Heart right ventricle (tissue), 16 donors: Measurements from ENCODE around the gene TUBA1A. TPM values are rescaled to one million over a fixed set of nuclear protein-coding genes. Genes with fewer than 3 reads are reported as not detected.
"Not testable (repeated sequence)": the region's sequence is repeated elsewhere in the genome, so short reads cannot be mapped to it uniquely, and the experiment has no call there.

Experiments
- ATAC-seq, 8 donors: fragments of 200-7000 bp; cut with Tn5 transposase; one replicate each; pipeline ENCODE4 v1.9.1; 2020; ENCODE audit warnings: mild to moderate bottlenecking in 8 of 8, moderate library complexity in 8 of 8, moderate number of reproducible peaks in 1 of 8
- DNase-seq, 2 donors: peaks; one replicate each; pipeline ENCODE4 v3.0.0-alpha.2; 2020
- H3K27ac ChIP-seq, 10 donors: fragments of 200-600 bp; sonication (generic) in 2 of 10; one replicate each; pipeline versions ENCODE4 v1.5.0 to v1.8.0; 2020 to 2022; ENCODE audit warnings: mild to moderate bottlenecking in 3 of 10
- H3K27me3 ChIP-seq, 7 donors: fragments of 200-600 bp; one replicate each; pipeline ENCODE4 v1.8.0; 2021 to 2022; ENCODE audit warnings: mild to moderate bottlenecking in 2 of 7
- H3K36me3 ChIP-seq, 9 donors: fragments of 200-600 bp; sonication (generic) in 1 of 9; one replicate each; pipeline versions ENCODE4 v1.5.0 to v1.8.0; 2020 to 2022; ENCODE audit warnings: mild to moderate bottlenecking in 2 of 9
- H3K4me1 ChIP-seq, 9 donors: fragments of 200-600 bp; sonication (generic) in 1 of 9; one replicate each; pipeline versions ENCODE4 v1.5.0 to v1.8.0; 2020 to 2022; ENCODE audit warnings: mild to moderate bottlenecking in 4 of 9
- H3K4me3 ChIP-seq, 10 donors: fragments of 200-600 bp; sonication (generic) in 2 of 10; one replicate each; pipeline versions ENCODE4 v1.5.0 to v1.8.0; 2020 to 2022; ENCODE audit warnings: mild to moderate bottlenecking in 7 of 10, moderate library complexity in 2 of 10
- H3K9me3 ChIP-seq, 11 donors: fragments of 200-600 bp in 10 of 11; sonication (generic) in 2 of 11; one replicate each; pipeline versions ENCODE4 v1.5.0 to v1.8.0; 2013 to 2022; ENCODE audit warnings: mild to moderate bottlenecking in 2 of 11, control low read depth in 1 of 11, moderate library complexity in 1 of 11
- CTCF ChIP-seq, 9 donors: fragments of 200-600 bp; sonication (generic) in 2 of 9; IDR thresholded peaks; one replicate each; pipeline versions ENCODE4 v1.5.0 to v1.8.0; 2021 to 2022; ENCODE audit warnings: antibody characterized with exemption in 9 of 9, mild to moderate bottlenecking in 5 of 9, moderate library complexity in 1 of 9
- WGBS, 2 donors: extraction: QIAGEN DNeasy Blood & Tissue Kit; methylation state at CpG; one replicate each; pipeline ENCODE4 v1.1.7; 2013; ENCODE audit warnings: inconsistent platforms in 1 of 2; 5-methylcytosine and 5-hydroxymethylcytosine counted together
- intact Hi-C, 10 donors: fragments of 100-400 bp; cut with DNase I; formaldehyde crosslinking; loops; one replicate each; pipeline versions ENCODE4 v1.11.1 to v1.14.2; 2022
- polyA plus RNA-seq, 2 donors: library from polyadenylated mRNA; stranded (reverse); fragments of 200-250 nt; gene quantifications; one replicate each; pipeline ENCODE4 v1.2.3, GENCODE V29; 2013
- total RNA-seq, 10 donors: library from RNA; stranded (reverse); fragmentation: NEBNext Ultra II Directional in 3 of 10; extraction: Animal tissue kit (Norgen Biotek cat#: 25700) in 3 of 10; gene quantifications; one replicate each; pipeline versions ENCODE4 v1.2.1 to v1.2.4, GENCODE V29; 2021 to 2023
- donor health status: Arrhythmogenic right ventricular cardiomyopathy.
- donor health status: ischemic (EF 13 %, LVEDD 7.1; RV severe dilation, severe dysfunction).
- donor health status: healthy with polysubstance abuse.
- donor health status: DM: no; HTN: yes; CAD: no.
- donor health status: DM: no; HTN: no; CAD: no.
- donor health status: ischemic (EF 25% LVEDD 6.9; RV normal size, moderate dysfunction).
- donor health status: ischemic (EF 25% LVEDD 5.7; RV mildly dilated, moderate dysfunction).
- donor health status: healthy.
- donor health status: DM: yes; HTN: yes; CAD: no.
- donor health status: Ischemic cardiomyopathy.
- donor health status: ischemic (EF 35%, LVEDD 5.7; RV mildly dilated, moderate dysfunction).
- donor health status: nonischemic (EF 11% LVEDD 7.7; RV severe dilation, severe dysfunction).
- donor health status: DM: yes; HTN: yes; CAD: no.
- donor health status: PGD.
- donor health status: ischemic (EF 29% LVEDD 5.4; RV normal size, mild dysfunction).
- donor health status: nonischemic (EF 23%, LVEDD 6.1; RV moderate dilation, normal function).

Gene TUBA1A
- total and polyA plus RNA-seq, 12 donors: 45.2 to 287 (median 134) TPM

- WGBS, 2 donors: 90% methylated on average over 2 of the region's 2 CpGs
- no peak overlapping the region for H3K27ac ChIP-seq
- DNase-seq: no peak
- H3K4me3 ChIP-seq: no peak overlapping the region
- H3K4me1 ChIP-seq: no peaks in the 10 kb centered on the region
- no peaks in the 10 kb centered on the region for H3K27me3 ChIP-seq
- no peak for ATAC-seq
- TF ChIP-seq CTCF (IDR thresholded peaks at IDR 0.05): no peak
- intact Hi-C loops: loop anchor here in 3 of 10 donors (10.0 kb wide), 2 partner anchors 46 to 96 kb away; partner anchors contain the start of gene TUBA1A (in 1 of the 3)
- H3K36me3 ChIP-seq: no peaks in the 10 kb centered on the region
- H3K9me3 ChIP-seq: no peaks in the 10 kb centered on the region
These were observed 49.9 kb downstream of the TUBA1A start for GRCh38 chr12:49138999-49139398.

- WGBS, 2 donors: 53 to 64% methylated on average over 2 of the region's 2 CpGs
- intact Hi-C loops: loop anchor here in 3 of 10 donors (10.0 kb wide), 2 partner anchors 46 to 96 kb away; partner anchors contain the start of gene TUBA1A (in 1 of the 3)
- H3K27ac ChIP-seq: no peak overlapping the region
These were observed 50.3 kb downstream of the TUBA1A start for GRCh38 chr12:49138587-49138986.

GRCh38 chr12:49137476-49137875 is 51.4 kb downstream of the TUBA1A start:
- H3K36me3 ChIP-seq: no peaks in the 10 kb centered on the region
- intact Hi-C loops: loop anchor here in 3 of 10 donors (10.0 kb wide), 2 partner anchors 47 to 97 kb away; partner anchors contain the start of gene TUBA1A (in 1 of the 3)
- DNase-seq: no peak
- H3K9me3 ChIP-seq: no peaks in the 10 kb centered on the region
- no peak overlapping the region for H3K27ac ChIP-seq
- TF ChIP-seq CTCF (IDR thresholded peaks at IDR 0.05): no peak
- H3K4me1 ChIP-seq: peaks cover 0 to 15% (median 10%) of the 10 kb centered on the region in 9 donors
- no peaks in the 10 kb centered on the region for H3K27me3 ChIP-seq
- no peak overlapping the region for H3K4me3 ChIP-seq
- ATAC-seq: no peak
- 96 to 100% methylated on average over 1 of the region's 1 CpG for WGBS, 2 donors

More at GRCh38 chr12:49138587-49138986, 50.3 kb downstream of the TUBA1A start:
- TF ChIP-seq CTCF (IDR thresholded peaks at IDR 0.05): no peak
- Histone ChIP-seq H3K4me3 (no peak overlapping the region), H3K36me3 (no peaks in the 10 kb centered on the region), H3K4me1 (peaks cover 0 to 4% (median 2%) of the 10 kb centered on the region in 9 donors), H3K27me3 (no peaks in the 10 kb centered on the region), H3K9me3 (no peaks in the 10 kb centered on the region)
- ATAC-seq (no peak), DNase-seq (no peak)

- intact Hi-C loops: loop anchor here in 3 of 10 donors (10.0 kb wide), 2 partner anchors 48 to 98 kb away; partner anchors contain the start of gene TUBA1A (in 1 of the 3)
These were observed 51.9 kb downstream of the TUBA1A start for GRCh38 chr12:49136997-49137396.

More at GRCh38 chr12:49136997-49137396, 51.9 kb downstream of the TUBA1A start:
- 96 to 97% methylated on average over 3 of the region's 3 CpGs for WGBS, 2 donors
- DNase-seq, H3K27ac ChIP-seq, H3K36me3 ChIP-seq, H3K9me3 ChIP-seq, H3K27me3 ChIP-seq, H3K4me3 ChIP-seq, ATAC-seq: not testable (repeated sequence)
- H3K4me1 ChIP-seq: peaks cover 4 to 20% (median 15%) of the 10 kb centered on the region in 9 donors

Other genes with a start within 250 kb of the TUBA1A start
- gene ARF3, start 231.6 kb downstream of the TUBA1A start, total RNA-seq: 10 to 100 TPM; 44.2 to 90.8 (median 54.8) TPM
- gene ARF3, start 231.6 kb downstream of the TUBA1A start, polyA plus RNA-seq: 10 to 100 TPM; 30.3 to 48.3 TPM
- under 1 TPM in 9 of 10 donors, not detected in 1; 0.13 to 0.47 (median 0.20) TPM for gene WNT10B, start 217.3 kb downstream of the TUBA1A start, total RNA-seq
- gene WNT10B, start 217.3 kb downstream of the TUBA1A start, polyA plus RNA-seq: under 1 TPM; 0.20 to 0.22 TPM
- gene WNT1, start 210.8 kb downstream of the TUBA1A start, total RNA-seq: not detected
- gene WNT1, start 210.8 kb downstream of the TUBA1A start, polyA plus RNA-seq: not detected
- 1 to 10 TPM in 1 of 10 donors, under 1 TPM in 9; 0.19 to 1.4 (median 0.49) TPM for gene DDN, start 189.7 kb downstream of the TUBA1A start, total RNA-seq
- gene DDN, start 189.7 kb downstream of the TUBA1A start, polyA plus RNA-seq: under 1 TPM; 0.19 to 0.37 TPM
- gene PRKAG1, start 170.3 kb downstream of the TUBA1A start, total RNA-seq: 100 to 1,000 TPM in 5 of 10 donors, 10 to 100 TPM in 5; 79.4 to 110 (median 100) TPM
- gene PRKAG1, start 170.3 kb downstream of the TUBA1A start, polyA plus RNA-seq: 10 to 100 TPM; 71.0 to 77.5 TPM
- 10 to 100 TPM; 32.6 to 65.3 (median 54.2) TPM for gene KMT2D, start 128.3 kb downstream of the TUBA1A start, total RNA-seq
- 10 to 100 TPM in 1 of 2 donors, 1 to 10 TPM in 1; 9.6 to 60.6 TPM for gene KMT2D, start 128.3 kb downstream of the TUBA1A start, polyA plus RNA-seq
- gene RHEBL1, start 119.1 kb downstream of the TUBA1A start, total RNA-seq: 1 to 10 TPM in 2 of 10 donors, under 1 TPM in 6, not detected in 2; 0.23 to 1.9 (median 0.41) TPM
- gene RHEBL1, start 119.1 kb downstream of the TUBA1A start, polyA plus RNA-seq: under 1 TPM; 0.43 to 0.73 TPM
- gene DHH, start 94.3 kb downstream of the TUBA1A start, total RNA-seq: 1 to 10 TPM in 2 of 10 donors, under 1 TPM in 8; 0.32 to 1.6 (median 0.74) TPM
- gene DHH, start 94.3 kb downstream of the TUBA1A start, polyA plus RNA-seq: 1 to 10 TPM in 1 of 2 donors, under 1 TPM in 1; 0.37 to 1.2 TPM
- 10 to 100 TPM; 21.5 to 51.8 (median 30.8) TPM for gene LMBR1L, start 78.2 kb downstream of the TUBA1A start, total RNA-seq
- gene LMBR1L, start 78.2 kb downstream of the TUBA1A start, polyA plus RNA-seq: 10 to 100 TPM; 24.8 to 47.0 TPM
- 100 to 1,000 TPM; 201 to 818 (median 309) TPM for gene TUBA1B, start 57.7 kb downstream of the TUBA1A start, total RNA-seq
- gene TUBA1B, start 57.7 kb downstream of the TUBA1A start, polyA plus RNA-seq: 1,000 to 10,000 TPM in 1 of 2 donors, 100 to 1,000 TPM in 1; 117 to 1,374 TPM
- gene TUBA1C, start 76.0 kb upstream of the TUBA1A start, total RNA-seq: 100 to 1,000 TPM in 2 of 10 donors, 10 to 100 TPM in 8; 25.9 to 106 (median 53.1) TPM
- gene TUBA1C, start 76.0 kb upstream of the TUBA1A start, polyA plus RNA-seq: 100 to 1,000 TPM in 1 of 2 donors, 10 to 100 TPM in 1; 24.5 to 389 TPM
- under 1 TPM in 5 of 10 donors, not detected in 5; 0.10 to 0.64 (median 0.47) TPM for gene PRPH, start 106.1 kb upstream of the TUBA1A start, total RNA-seq
- gene PRPH, start 106.1 kb upstream of the TUBA1A start, polyA plus RNA-seq: under 1 TPM; 0.35 to 0.51 TPM
- 1 to 10 TPM in 2 of 10 donors, under 1 TPM in 5, not detected in 3; 0.40 to 4.9 (median 0.72) TPM for gene TROAP, start 134.2 kb upstream of the TUBA1A start, total RNA-seq
- gene TROAP, start 134.2 kb upstream of the TUBA1A start, polyA plus RNA-seq: 1 to 10 TPM in 1 of 2 donors, under 1 TPM in 1; 0.20 to 1.3 TPM
- not detected for gene C1QL4, start 148.1 kb upstream of the TUBA1A start, total RNA-seq
- gene C1QL4, start 148.1 kb upstream of the TUBA1A start, polyA plus RNA-seq: not detected
- gene DNAJC22, start 157.8 kb upstream of the TUBA1A start, total RNA-seq: under 1 TPM in 7 of 10 donors, not detected in 3; 0.17 to 0.59 (median 0.26) TPM
- under 1 TPM in 1 of 2 donors, not detected in 1; 0.01 TPM for gene DNAJC22, start 157.8 kb upstream of the TUBA1A start, polyA plus RNA-seq
- gene SPATS2, start 178.4 kb upstream of the TUBA1A start, total RNA-seq: 10 to 100 TPM in 1 of 10 donors, 1 to 10 TPM in 9; 3.5 to 10.6 (median 5.1) TPM
- 10 to 100 TPM in 1 of 2 donors, 1 to 10 TPM in 1; 4.8 to 11.5 TPM for gene SPATS2, start 178.4 kb upstream of the TUBA1A start, polyA plus RNA-seq